ENCODE data around the gene MCOLN1.

DNA sequence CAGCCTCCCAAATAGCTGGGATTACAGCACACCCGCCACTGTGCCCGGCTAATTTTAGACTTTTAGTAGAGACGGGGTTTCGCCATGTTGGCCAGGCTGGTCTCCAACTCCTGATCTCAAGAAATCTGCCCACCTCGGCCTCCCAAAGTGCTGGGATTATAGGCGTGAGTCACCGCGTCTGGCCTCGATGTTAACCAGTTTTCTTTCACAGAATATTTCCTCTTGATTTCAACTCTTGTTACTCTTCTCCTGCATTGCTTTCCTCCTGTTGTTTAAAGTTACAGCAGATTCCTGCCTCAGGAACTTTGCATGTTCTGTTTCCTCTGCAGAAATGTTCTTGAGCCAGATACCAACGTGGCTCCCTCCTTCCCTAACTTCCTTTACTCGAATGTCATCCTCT is 29.9 kb upstream of the MCOLN1 start:
- TF ChIP-seq BRCA1 (IDR thresholded peaks at IDR 0.05), result no peak
- TF ChIP-seq BRCA1 (CRISPR knock-in tag; IDR thresholded peaks at IDR 0.05), result no peak
- TF ChIP-seq ATF1 (CRISPR knock-in tag; IDR thresholded peaks at IDR 0.05), result no peak
- TF ChIP-seq ATF1 (tag; IDR thresholded peaks at IDR 0.05), result no peak
- TF ChIP-seq, protein P1, sequence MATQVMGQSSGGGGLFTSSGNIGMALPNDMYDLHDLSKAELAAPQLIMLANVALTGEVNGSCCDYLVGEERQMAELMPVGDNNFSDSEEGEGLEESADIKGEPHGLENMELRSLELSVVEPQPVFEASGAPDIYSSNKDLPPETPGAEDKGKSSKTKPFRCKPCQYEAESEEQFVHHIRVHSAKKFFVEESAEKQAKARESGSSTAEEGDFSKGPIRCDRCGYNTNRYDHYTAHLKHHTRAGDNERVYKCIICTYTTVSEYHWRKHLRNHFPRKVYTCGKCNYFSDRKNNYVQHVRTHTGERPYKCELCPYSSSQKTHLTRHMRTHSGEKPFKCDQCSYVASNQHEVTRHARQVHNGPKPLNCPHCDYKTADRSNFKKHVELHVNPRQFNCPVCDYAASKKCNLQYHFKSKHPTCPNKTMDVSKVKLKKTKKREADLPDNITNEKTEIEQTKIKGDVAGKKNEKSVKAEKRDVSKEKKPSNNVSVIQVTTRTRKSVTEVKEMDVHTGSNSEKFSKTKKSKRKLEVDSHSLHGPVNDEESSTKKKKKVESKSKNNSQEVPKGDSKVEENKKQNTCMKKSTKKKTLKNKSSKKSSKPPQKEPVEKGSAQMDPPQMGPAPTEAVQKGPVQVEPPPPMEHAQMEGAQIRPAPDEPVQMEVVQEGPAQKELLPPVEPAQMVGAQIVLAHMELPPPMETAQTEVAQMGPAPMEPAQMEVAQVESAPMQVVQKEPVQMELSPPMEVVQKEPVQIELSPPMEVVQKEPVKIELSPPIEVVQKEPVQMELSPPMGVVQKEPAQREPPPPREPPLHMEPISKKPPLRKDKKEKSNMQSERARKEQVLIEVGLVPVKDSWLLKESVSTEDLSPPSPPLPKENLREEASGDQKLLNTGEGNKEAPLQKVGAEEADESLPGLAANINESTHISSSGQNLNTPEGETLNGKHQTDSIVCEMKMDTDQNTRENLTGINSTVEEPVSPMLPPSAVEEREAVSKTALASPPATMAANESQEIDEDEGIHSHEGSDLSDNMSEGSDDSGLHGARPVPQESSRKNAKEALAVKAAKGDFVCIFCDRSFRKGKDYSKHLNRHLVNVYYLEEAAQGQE (IDR thresholded peaks at IDR 0.05; ENCODE audit: borderline replicate concordance), result no peak
- TF ChIP-seq, protein P1 (CRISPR knock-in tag; IDR thresholded peaks at IDR 0.05; ENCODE audit: low read depth), result no peak
- TF ChIP-seq ZBED1 (IDR thresholded peaks at IDR 0.05), result no peak
- no peak for TF ChIP-seq NFATC3 (IDR thresholded peaks at IDR 0.05)
- TF ChIP-seq MTF1 (CRISPR knock-in tag; IDR thresholded peaks at IDR 0.05; ENCODE audit: borderline replicate concordance), result no peak
- TF ChIP-seq, protein P2, sequence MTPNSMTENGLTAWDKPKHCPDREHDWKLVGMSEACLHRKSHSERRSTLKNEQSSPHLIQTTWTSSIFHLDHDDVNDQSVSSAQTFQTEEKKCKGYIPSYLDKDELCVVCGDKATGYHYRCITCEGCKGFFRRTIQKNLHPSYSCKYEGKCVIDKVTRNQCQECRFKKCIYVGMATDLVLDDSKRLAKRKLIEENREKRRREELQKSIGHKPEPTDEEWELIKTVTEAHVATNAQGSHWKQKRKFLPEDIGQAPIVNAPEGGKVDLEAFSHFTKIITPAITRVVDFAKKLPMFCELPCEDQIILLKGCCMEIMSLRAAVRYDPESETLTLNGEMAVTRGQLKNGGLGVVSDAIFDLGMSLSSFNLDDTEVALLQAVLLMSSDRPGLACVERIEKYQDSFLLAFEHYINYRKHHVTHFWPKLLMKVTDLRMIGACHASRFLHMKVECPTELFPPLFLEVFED (CRISPR knock-in tag; conservative IDR thresholded peaks at IDR 0.05), result no peak
- TF ChIP-seq POLR2AphosphoS5 (IDR thresholded peaks at IDR 0.05; ENCODE audit: control insufficient read depth, insufficient read depth, low read depth, low read length), result no peak
- TF ChIP-seq CBX5 (IDR thresholded peaks at IDR 0.05; ENCODE audit: borderline replicate concordance, low read depth), result no peak
- TF ChIP-seq GABPA (tag; conservative IDR thresholded peaks at IDR 0.05; ENCODE audit: low read depth), result no peak; the same call in 1 of the 2 replicates
- TF ChIP-seq, protein P3, sequence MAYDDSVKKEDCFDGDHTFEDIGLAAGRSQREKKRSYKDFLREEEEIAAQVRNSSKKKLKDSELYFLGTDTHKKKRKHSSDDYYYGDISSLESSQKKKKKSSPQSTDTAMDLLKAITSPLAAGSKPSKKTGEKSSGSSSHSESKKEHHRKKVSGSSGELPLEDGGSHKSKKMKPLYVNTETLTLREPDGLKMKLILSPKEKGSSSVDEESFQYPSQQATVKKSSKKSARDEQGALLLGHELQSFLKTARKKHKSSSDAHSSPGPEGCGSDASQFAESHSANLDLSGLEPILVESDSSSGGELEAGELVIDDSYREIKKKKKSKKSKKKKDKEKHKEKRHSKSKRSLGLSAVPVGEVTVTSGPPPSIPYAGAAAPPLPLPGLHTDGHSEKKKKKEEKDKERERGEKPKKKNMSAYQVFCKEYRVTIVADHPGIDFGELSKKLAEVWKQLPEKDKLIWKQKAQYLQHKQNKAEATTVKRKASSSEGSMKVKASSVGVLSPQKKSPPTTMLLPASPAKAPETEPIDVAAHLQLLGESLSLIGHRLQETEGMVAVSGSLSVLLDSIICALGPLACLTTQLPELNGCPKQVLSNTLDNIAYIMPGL (CRISPR knock-in tag; IDR thresholded peaks at IDR 0.05), result no peak
- TF ChIP-seq, protein P4, sequence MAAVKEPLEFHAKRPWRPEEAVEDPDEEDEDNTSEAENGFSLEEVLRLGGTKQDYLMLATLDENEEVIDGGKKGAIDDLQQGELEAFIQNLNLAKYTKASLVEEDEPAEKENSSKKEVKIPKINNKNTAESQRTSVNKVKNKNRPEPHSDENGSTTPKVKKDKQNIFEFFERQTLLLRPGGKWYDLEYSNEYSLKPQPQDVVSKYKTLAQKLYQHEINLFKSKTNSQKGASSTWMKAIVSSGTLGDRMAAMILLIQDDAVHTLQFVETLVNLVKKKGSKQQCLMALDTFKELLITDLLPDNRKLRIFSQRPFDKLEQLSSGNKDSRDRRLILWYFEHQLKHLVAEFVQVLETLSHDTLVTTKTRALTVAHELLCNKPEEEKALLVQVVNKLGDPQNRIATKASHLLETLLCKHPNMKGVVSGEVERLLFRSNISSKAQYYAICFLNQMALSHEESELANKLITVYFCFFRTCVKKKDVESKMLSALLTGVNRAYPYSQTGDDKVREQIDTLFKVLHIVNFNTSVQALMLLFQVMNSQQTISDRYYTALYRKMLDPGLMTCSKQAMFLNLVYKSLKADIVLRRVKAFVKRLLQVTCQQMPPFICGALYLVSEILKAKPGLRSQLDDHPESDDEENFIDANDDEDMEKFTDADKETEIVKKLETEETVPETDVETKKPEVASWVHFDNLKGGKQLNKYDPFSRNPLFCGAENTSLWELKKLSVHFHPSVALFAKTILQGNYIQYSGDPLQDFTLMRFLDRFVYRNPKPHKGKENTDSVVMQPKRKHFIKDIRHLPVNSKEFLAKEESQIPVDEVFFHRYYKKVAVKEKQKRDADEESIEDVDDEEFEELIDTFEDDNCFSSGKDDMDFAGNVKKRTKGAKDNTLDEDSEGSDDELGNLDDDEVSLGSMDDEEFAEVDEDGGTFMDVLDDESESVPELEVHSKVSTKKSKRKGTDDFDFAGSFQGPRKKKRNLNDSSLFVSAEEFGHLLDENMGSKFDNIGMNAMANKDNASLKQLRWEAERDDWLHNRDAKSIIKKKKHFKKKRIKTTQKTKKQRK (IDR thresholded peaks at IDR 0.05; ENCODE audit: borderline replicate concordance, low read depth, low read length), result no peak
- TF ChIP-seq SIN3A (IDR thresholded peaks at IDR 0.05; ENCODE audit: borderline replicate concordance in 2 of 2, control insufficient read depth in 1 of 2, low read depth in 2 of 2, low read length in 2 of 2), result no peak
- TF ChIP-seq, protein P5, sequence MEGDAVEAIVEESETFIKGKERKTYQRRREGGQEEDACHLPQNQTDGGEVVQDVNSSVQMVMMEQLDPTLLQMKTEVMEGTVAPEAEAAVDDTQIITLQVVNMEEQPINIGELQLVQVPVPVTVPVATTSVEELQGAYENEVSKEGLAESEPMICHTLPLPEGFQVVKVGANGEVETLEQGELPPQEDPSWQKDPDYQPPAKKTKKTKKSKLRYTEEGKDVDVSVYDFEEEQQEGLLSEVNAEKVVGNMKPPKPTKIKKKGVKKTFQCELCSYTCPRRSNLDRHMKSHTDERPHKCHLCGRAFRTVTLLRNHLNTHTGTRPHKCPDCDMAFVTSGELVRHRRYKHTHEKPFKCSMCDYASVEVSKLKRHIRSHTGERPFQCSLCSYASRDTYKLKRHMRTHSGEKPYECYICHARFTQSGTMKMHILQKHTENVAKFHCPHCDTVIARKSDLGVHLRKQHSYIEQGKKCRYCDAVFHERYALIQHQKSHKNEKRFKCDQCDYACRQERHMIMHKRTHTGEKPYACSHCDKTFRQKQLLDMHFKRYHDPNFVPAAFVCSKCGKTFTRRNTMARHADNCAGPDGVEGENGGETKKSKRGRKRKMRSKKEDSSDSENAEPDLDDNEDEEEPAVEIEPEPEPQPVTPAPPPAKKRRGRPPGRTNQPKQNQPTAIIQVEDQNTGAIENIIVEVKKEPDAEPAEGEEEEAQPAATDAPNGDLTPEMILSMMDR (IDR thresholded peaks at IDR 0.05 in 2 of 3, conservative IDR thresholded peaks at IDR 0.05 in 1 of 3; ENCODE audit: insufficient read depth in 2 of 3, low read depth in 1 of 3, low read length in 3 of 3), result no peak

All from K562 (cell line).